Colon (tissue), 2 donors: Measurements from ENCODE around the gene TFF2.

Experiments used
- FAIRE-seq: peaks from 2 replicates; lab custom pipeline; 2012; peaks lifted over from hg19 to GRCh38; lab: Jason Lieb, UNC
- donor health status: control.
- donor health status: control.

The TFF2 gene

GRCh38 chr21:42366292-42367010, 15.7 kb upstream of the TFF2 start, which contains the start of gene TFF1:
Gene TFF1, minus strand, starts transcription at chr21:42366535. Its CDS starts 40 bp downstream, at chr21:42366495.
- no peak for FAIRE-seq

GRCh38 chr21:42365770-42366169, 15.0 kb upstream of the TFF2 start:
- no peak for FAIRE-seq

DNA sequence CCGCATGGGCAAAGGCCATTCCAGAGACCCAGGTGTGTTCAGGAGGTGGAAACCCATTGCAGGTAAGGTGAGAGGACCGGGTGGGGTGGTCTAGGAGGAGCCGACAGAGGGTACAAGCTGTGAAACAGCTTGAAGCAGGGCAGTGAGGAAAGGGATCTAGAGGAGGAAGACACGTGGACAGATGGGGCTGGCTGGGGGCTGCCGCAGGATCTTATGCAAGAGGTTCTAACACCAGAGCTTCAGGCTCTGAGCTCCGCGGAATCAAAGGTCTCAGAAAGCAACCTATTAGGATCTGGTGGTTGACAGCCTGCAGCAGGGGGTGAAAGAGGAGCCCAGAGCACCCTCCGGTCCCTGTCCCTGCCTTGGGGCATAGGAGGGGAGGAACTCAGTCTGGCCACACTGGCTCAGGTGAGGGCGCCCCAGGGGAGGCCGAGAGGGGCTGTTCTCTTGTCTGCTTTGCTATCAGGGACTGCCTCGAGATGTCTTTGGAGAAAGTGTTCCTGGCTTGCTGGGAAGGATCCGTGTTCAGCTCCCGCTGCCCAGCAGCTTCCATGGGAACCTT, 13.6 kb upstream of the TFF2 start:
- no peak for FAIRE-seq

DNA sequence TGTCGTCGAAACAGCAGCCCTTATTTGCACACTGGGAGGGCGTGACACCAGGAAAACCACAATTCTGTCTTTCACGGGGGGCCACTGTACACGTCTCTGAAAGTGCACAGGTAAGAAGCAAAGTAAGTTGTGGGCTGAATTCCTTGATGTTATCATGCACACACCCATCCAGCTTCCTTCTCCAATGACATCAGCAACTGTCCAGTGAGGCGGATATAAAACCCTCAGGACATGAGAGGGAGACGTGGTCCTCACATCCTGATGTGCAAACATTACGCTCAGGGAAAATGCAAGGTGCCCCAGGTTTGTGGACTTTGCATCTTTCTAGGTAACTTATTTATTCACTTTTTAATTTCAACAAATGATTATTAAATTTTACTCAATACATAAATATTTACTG, 12.5 kb upstream of the TFF2 start:
- FAIRE-seq, result no peak

DNA sequence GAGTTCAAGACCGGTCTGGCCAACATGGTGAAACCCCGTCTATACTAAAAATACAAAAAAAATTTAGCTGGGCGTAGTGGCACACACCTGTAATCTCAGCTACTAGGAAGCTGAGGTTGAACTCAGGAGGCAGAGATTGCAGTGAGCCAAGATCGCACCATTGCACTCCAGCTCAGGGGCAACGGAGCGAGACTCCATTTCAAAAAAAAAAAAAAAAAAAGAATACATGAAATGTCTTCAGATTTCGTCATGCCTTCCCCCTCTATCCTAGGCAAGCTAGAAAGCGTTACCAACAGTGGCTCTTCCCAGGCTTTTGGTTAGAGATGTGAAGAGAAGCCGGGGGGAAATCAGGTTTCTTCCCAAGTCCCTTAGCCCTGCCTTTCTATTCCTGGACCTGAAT, 11.9 kb upstream of the TFF2 start:
- no peak for FAIRE-seq

DNA sequence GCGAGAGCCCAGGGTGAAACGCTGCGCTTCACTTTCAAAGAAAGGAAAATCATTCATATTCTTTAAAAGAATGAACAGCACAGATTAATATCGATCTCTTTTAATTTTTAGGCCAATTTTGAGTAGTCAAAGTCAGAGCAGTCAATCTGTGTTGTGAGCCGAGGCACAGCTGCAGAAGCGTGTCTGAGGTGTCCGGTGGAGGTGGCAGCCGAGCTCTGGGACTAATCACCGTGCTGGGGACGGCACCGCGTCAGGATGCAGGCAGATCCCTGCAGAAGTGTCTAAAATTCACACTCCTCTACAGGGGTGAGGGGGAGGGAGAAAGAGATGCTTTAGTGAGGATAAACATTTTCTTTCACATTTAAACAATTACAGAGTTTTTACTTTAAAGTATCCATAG, 11.4 kb upstream of the TFF2 start:
- no peak for FAIRE-seq

DNA sequence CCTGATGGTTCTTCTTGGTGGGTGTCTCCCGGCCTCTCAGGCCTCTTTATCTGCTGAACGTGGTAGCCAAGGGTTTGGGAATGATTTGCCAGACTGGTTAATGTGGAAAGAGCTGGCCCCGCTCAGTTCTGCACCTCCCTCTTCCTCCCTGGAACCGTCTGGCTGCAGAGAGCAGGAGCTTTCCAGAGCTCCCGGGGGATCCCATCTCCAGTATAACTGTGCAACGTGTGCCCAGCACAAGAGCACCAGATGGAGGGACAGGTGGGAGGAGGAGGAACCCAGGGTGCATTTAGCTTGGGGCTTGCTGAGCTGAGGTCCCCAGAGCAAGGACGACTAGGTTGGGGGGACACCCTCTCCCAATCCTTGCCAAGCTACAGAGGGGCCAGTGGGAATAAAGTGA, 10.5 kb upstream of the TFF2 start:
- FAIRE-seq, result no peak

DNA sequence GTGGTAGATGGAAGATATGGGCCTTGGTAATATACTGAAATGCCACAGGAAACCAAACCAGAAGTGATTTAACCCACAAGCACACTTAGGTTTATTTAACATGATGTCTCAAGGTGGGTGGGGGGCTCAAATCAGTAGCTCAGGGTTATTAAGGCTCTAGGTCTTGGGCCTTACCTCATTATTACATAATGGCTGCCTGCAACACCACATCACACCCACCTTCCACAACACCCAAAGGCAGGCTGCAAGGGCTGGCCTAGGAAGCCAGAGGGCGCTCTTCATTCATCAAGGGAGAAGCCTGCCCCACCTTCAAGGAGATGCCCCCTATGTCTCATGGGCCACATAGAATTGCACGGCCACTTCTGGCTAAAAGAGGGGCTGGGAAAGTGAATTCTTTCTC, 9.5 kb upstream of the TFF2 start:
- no peak for FAIRE-seq

GRCh38 chr21:42358937-42359336, 8.1 kb upstream of the TFF2 start:
- FAIRE-seq, result no peak

GRCh38 chr21:42358261-42358660, 7.5 kb upstream of the TFF2 start:
- no peak for FAIRE-seq

- no peak for FAIRE-seq
Measured at GRCh38 chr21:42357307-42357706, 6.5 kb upstream of the TFF2 start.

GRCh38 chr21:42356650-42357049, 5.9 kb upstream of the TFF2 start:
- no peak for FAIRE-seq

- FAIRE-seq, result no peak
Measured at GRCh38 chr21:42356046-42356445, 5.3 kb upstream of the TFF2 start.

GRCh38 chr21:42353623-42354022, 2.8 kb upstream of the TFF2 start:
- FAIRE-seq, result no peak

GRCh38 chr21:42352441-42353095, 1.8 kb upstream of the TFF2 start:
- FAIRE-seq, result no peak

DNA sequence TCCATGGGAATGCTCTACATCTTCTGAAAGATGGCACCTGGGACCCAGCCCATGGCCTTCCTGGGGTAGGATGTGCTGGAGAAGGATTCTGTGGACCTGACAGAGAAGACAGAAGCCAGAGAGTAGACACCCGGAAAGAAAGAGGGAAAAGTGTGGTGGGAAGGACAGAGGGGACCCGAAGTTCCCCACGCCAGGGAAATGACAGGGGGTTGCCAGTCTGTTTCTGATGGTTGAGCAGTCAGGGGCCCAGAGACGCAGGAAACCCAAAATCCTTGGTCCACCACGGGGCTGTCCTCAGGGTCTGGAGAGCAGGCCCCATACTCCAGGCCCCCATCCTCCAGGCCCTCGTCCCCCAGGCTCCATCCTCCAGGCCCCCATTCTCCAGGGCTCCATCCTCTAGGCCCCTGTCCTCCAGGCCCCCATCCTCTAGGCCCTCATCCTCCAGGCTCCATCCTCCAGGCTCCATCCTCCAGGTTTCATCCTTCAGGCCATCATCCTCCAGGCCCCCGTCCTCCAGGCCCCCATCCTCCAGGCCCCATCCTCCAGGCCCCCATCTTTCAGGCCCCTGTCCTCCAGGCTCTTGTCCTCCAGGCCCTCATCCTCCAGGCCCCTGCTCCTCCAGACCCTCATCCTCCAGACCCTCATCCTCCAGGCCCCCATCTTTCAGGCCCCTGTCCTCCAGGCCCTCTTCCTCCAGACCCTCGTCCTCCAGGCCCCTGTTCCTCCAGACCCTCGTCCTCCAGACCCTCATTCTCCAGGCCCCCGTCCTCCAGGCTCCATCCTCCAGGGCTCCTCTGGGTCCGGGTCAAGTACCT, 1.0 kb upstream of the TFF2 start:
- no peak for FAIRE-seq

DNA sequence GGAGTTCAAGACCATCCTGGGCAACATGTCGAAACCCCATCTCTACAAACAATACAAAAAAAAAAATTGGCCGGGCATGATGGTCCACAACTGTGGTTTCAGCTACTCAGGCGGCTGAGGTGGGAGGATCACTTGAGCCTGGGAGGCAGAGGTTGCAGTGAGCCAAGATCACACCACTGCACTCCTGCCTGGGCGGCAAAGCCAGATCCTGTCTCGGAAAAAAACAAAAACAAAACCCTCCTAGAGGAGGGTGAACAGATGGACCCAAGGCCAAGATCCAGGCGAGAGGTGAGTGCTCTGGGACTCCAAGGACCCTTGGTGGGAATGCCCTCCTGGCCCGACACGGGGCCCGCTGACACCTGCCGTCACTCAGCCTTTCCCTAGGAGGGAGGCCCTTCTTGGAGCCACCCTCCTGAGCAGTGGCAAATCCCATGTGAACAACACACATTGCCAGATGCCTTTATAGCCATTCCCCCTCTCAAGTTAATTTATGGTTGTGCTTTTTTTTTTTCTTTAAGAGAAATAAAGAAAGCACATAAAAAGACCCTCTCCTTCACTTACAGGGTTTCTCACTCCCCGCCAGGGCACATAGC, 380 bp downstream of the TFF2 start:
- FAIRE-seq, result no peak

DNA sequence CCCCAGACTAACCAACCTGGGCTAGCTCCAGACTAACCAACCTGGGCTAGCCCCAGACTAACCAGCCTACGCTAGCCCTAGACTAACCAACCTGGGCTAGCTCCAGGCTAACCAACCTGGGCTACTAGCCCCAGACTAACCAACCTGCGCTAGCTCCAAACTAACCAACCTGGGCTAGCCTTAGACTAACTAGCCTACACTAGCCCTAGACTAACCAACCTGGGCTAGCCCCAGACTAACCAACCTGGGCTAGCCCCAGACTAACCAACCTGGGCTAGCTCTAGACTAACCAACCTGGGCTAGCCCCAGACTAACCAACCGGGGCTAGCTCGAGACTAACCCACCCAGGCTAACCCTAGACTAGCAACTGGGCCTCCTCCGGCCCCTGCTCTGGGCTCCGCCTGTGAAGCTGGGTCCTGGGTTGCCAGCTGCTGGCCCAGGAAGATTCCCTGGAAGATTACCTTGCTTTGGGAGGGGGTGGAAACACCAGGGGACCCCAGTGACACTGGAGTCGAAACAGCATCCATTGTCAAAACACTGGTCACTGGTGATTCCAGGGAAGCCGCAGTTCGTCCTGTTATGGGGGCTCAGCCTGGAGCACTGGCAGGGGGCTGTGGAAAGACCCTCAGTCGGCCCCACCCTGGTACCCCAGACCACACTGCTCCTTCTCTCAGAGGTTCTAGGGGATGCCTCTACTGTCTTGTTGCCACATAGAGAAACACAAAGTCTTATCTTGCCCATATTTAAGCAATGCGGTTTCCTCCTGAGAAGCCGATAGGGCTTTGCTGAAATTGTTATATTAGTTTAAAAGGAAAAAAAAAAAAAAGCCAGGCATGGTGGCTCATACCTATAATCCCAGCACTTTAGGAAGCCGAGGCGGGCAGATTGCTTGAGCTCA, 1.1 kb downstream of the TFF2 start:
- FAIRE-seq, result no peak

GRCh38 chr21:42348762-42349161, 2.0 kb downstream of the TFF2 start:
- FAIRE-seq, result no peak

DNA sequence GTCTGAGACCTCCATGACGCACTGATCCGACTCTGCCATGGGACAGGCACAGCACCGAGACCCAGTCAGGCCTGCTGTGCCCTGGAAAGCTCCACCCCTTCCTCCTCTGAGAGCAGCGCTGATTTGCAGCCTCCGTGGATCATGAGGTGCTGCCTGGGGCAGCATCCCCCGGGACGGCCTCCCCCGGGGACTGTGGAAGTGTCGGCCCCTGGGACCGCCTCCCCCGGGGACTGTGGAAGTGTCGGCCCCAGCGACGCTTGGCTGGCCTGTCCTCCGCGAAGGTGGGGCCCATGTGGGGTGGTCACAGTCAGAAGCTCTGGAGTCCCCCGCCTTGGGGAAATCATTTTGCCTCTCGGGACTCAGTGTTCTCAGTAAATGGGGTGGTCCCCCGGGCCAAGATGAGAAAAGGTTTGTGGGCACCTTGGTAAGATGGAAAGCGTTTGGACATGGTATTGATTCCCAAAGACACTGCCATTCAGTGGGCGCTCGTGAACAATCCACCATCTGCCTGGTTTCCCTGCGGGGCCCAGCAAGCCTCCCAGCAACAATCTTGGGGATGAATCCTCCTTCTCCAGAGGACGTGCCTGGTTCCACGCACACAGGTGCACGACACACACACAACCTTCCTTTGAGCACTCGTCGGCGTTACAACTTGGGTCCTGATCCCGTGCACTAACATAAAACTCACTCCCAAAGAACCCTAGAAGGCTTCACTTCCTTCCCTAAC, 3.0 kb downstream of the TFF2 start:
- FAIRE-seq, result no peak
